Stimulated activated CD4-positive, alpha-beta T cell treated with anti-CD3 and anti-CD28 coated beads, Interleukin-12 subunit alpha, Interleukin-12 subunit beta, amount 100 ng/mL, for 48 hours (primary cell): Measurements from ENCODE around the gene ABCC1.

Experiments
- DNase-seq, 3 donors: peaks; one replicate each; pipeline ENCODE4 v3.0.0-alpha.2; 2020; ENCODE audit warnings: low read depth in 2 of 3, low spot score in 1 of 3

The ABCC1 gene

DNA sequence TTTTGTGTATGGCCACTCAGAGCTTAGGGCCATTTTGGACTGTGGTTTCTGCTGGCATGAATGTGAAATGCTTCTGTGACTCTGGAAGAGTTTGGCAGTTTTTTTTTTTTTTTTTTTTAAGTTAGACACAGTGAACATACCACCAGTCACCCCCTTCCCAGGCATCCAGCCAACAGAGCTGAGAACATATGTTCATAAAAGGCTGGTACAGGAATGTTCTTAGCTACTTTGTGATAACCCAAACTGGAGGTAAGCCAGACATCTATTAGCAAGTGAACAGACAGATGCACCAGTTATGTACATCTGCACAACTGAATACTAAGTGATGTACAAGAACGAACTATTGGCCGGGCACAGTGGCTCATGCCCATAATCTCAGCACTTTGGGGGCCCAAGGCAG, 92.7 kb downstream of the ABCC1 start:
- no peak for DNase-seq

DNA sequence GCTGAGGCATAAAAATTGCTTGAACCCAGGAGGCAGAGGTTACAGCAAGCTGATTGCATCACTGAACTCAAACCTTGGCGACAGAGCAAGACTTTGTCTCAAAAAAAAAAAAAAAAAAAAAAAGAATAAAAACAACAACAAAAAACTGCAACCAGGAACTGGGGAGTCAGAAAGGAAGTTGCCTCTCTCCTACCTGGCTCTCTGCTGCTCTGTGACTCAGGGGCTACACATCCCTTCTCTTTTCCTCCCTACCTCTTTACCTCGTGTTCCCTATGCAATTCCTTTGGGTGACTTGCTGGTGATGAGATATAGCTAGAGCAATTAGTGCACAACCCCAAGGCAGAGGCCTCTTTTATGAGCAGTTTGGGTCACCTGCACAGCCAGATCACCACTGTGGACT, 95.9 kb downstream of the ABCC1 start:
- no peak for DNase-seq

- DNase-seq = no peak
Observed at GRCh38 chr16:16045879-16046278, 96.5 kb downstream of the ABCC1 start.

DNA sequence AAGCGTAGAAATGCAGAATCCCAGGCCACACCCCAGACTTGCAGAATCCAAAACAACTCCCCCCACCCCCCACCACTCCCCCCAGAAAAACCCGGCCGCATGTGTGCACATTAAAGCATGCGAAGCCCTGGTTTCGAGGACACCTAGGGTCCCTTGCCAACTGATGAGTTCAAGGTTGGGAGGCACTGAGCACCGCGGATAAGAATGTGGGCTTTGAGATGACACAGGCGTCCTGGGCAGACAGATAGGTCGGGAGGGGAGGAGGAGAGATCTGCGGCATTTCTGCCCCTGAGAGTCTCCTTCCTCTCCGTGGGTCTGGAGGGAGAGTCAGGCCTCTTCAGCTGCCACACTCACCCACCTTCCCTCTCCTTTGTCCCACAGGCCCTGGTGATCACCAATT, 98.3 kb downstream of the ABCC1 start:
- no peak for DNase-seq

GRCh38 chr16:16048904-16049582, 99.6 kb downstream of the ABCC1 start:
- DNase-seq = no peak

- DNase-seq = no peak
Observed at GRCh38 chr16:16050106-16050505, 100.7 kb downstream of the ABCC1 start.

DNA sequence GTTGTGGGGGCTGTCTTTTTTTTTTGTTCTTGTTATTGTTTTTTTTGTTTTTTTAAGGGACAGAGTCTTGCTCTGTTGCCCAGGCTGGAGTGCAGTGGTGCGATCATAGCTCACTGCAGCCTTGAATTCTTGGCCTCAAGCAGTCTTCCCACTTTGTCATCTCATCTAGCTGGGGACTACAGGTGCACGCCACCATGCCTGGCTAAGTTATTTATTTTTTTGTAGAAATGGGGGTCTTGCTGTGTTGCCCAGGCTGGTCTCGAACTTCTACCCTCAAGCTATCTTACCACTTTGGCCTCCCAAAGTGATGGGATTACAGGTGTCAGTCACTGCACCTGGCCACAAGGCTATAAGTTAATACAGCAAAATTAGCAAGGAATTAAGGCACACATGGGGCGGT, 101.7 kb downstream of the ABCC1 start:
- no peak for DNase-seq

DNA sequence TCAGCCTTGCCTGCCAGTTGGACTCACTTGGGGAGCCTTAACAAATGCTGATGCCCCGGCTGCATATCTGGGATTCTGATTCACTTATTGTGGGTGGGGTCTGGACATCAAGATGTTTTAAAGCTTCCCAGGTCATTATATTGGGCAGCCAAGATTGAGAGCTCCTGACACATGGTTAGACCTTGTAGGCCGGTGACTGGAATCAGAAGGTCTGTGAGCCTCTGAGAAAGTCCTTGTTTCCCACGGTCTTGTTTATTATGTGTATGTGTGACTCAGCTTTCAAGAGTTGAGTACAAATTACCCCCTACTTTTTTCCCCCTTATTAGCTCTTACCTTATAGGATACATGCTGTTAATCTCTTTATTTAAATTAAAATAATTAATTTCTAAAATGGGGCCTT, 103.5 kb downstream of the ABCC1 start:
- DNase-seq = no peak

GRCh38 chr16:16057102-16057501, 107.7 kb downstream of the ABCC1 start:
- no peak for DNase-seq

GRCh38 chr16:16059160-16059559, 109.7 kb downstream of the ABCC1 start:
- no peak for DNase-seq

DNA sequence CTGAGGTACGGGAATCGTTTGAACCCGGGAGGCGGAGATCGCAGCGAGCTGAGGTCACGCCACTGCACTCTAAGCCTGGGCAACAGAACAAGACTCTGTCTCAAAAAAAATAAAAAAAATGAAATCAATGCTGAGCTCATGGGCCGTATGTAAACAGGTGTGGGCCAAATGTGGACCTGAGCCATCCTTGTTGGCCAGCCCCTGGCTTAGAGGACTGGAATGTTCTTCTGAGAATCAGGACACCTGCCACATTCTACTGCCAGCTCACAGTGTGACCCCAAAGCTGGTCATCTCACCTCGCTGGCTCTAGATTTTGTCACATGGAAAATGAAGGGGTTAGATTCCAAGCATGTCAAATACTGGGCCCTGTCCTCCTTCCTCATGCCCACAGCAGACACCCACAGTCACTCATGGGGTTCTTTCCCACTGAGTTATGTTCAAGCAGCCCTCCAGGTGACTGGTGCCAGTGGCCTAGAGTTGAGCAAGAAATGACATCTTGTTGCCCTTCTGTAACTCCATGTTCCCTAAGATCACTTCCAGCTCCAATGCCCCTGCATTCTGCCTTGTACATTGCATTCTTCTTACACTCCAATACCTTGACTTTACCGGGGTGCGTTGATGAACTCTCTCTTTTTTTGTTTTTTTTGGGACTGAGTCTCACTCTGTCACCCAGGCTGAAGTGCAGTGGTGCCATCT, 110.6 kb downstream of the ABCC1 start:
- no peak for DNase-seq

GRCh38 chr16:16062023-16062937, 112.9 kb downstream of the ABCC1 start:
- no peak for DNase-seq

DNA sequence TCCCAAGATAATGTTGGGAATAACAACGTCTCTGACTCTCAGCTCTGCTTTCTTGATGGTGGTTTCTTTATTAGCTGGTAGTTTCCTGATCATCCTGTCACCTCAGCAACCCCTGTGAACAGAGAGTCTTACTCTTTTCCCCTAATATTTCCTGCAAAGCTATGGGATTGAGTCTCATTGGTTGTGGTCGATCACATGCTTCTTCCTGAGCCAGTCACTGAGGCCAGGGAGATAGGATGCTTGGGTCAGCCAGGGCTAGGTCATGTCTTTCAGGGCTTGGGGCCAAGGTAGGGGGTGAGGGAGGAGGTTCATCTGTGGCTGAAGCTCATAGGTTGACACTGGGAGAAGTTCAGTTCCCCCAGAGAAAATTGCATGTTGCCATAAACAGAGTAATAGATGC, 114.3 kb downstream of the ABCC1 start:
- no peak for DNase-seq

GRCh38 chr16:16064874-16065384, 115.5 kb downstream of the ABCC1 start:
- no peak for DNase-seq

GRCh38 chr16:16067127-16067526, 117.7 kb downstream of the ABCC1 start:
- DNase-seq = no peak

GRCh38 chr16:16071631-16072244, 122.3 kb downstream of the ABCC1 start:
- DNase-seq = no peak

DNA sequence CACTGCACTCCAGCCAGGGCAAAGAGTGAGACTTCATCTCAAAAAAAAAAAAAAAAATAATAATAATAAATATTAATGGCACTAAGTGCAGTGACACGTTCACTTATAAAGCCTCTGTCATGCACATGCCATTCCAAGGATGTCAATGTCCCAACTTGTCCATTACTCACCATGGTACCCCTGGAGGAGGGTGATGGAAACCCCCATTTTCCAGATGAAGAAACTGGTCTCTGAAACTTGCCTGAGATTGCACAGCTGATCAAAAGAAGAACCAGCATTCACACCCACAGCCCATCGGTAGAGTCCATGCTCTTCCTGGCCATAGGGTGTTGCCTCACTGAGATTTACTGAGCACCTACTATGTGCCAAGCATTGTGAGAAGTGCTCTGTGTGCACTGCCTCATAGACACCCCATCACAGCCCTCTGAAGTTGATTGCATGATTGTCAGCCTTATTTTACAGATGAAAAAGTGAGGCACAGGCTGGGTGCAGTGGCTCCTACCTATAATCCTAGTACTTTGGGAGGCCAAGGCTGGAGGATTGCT, 123.7 kb downstream of the ABCC1 start:
- DNase-seq = no peak

GRCh38 chr16:16073891-16074881, 124.8 kb downstream of the ABCC1 start:
- DNase-seq = no peak

- DNase-seq = no peak
Observed at GRCh38 chr16:16075488-16076422, 126.3 kb downstream of the ABCC1 start.
